PC-9 (cell line): ENCODE results near the gene LEKR1. TPM values are rescaled to one million over a fixed set of nuclear protein-coding genes. Genes with fewer than 3 reads are reported as not detected.

Source experiments
- BruUV-seq: library from RNA; stranded (reverse); fragments of 400-500 nt; replicated peaks from 2 replicates; lab custom pipeline; 2021; lab: Mats Ljungman, UMichigan
- CTCF ChIA-PET: fragments of 300-600 bp; sonication (Branson Sonifier 250); formaldehyde crosslinking; loops from one replicate; lab custom pipeline; 2022; ENCODE audit warnings: antibody characterized with exemption; lab: Charles Lee
- POLR2A ChIA-PET: fragments of 300-600 bp; sonication (Branson Sonifier 250); formaldehyde crosslinking; loops from one replicate; lab custom pipeline; 2022; ENCODE audit warnings: antibody characterized with exemption; ENCODE audit not compliant: unreplicated experiment; lab: Charles Lee
- DNase-seq, 2 experiments: peaks; one replicate each; pipeline versions ENCODE4 v3.0.0 to v3.0.0-alpha.2; 2015 to 2022; ENCODE audit warnings: mixed read lengths in 1 of 2
- H2AFZ ChIP-seq: fragments of 200-600 bp; sonication (generic); 2 replicates; pipeline ENCODE4 v1.8.1; 2017; ENCODE audit warnings: antibody characterized with exemption
- H3F3A ChIP-seq: fragments of 200-600 bp; sonication (generic); 2 replicates; pipeline ENCODE4 v1.8.1; 2017; ENCODE audit warnings: antibody characterized with exemption, mild to moderate bottlenecking, low read depth; ENCODE audit not compliant: insufficient read depth
- H3K27ac ChIP-seq: fragments of 200-600 bp; sonication (generic); 2 replicates; pipeline ENCODE4 v1.6.1; 2016; ENCODE audit warnings: mixed run types
- H3K27me3 ChIP-seq: fragments of 200-600 bp; sonication (generic); 2 replicates; pipeline ENCODE4 v1.6.1; 2016; ENCODE audit warnings: low read depth, mixed run types; ENCODE audit not compliant: insufficient read depth
- H3K36me3 ChIP-seq: fragments of 200-600 bp; sonication (generic); 2 replicates; pipeline ENCODE4 v1.6.1; 2016; ENCODE audit warnings: low read depth, mixed run types
- H3K4me1 ChIP-seq: fragments of 200-600 bp; sonication (generic); replicated peaks from 2 replicates; pipeline ENCODE4 v1.6.1; 2016; ENCODE audit warnings: mixed run types; ENCODE audit not compliant: insufficient read depth
- H3K4me2 ChIP-seq: fragments of 200-600 bp; sonication (generic); 2 replicates; pipeline ENCODE4 v1.6.1; 2017; ENCODE audit warnings: mixed run types
- H3K4me3 ChIP-seq: fragments of 200-600 bp; sonication (generic); 2 replicates; pipeline ENCODE4 v1.6.1; 2016; ENCODE audit warnings: mixed run types
- H3K79me2 ChIP-seq: fragments of 200-600 bp; sonication (generic); 2 replicates; pipeline ENCODE4 v1.6.1; 2017; ENCODE audit warnings: low read depth, mixed run types
- H3K9me2 ChIP-seq: fragments of 200-600 bp; sonication (generic); 2 replicates; pipeline ENCODE4 v1.8.1; 2017; ENCODE audit warnings: mild to moderate bottlenecking; ENCODE audit not compliant: insufficient read depth
- H3K9me3 ChIP-seq: fragments of 200-600 bp; sonication (generic); 2 replicates; pipeline ENCODE4 v1.8.1; 2016; ENCODE audit warnings: low read depth; ENCODE audit not compliant: insufficient read depth
- H4K20me1 ChIP-seq: fragments of 200-600 bp; sonication (generic); 2 replicates; pipeline ENCODE4 v1.8.1; 2017; ENCODE audit not compliant: insufficient read depth
- CTCF ChIP-seq: fragments of 200-600 bp; sonication (generic); conservative IDR thresholded peaks from 2 replicates; pipeline ENCODE4 v1.6.1; 2017; ENCODE audit warnings: mixed run types, antibody characterized with exemption, mild to moderate bottlenecking, moderate library complexity
- EZH2 ChIP-seq: fragments of 200-600 bp; sonication (generic); IDR thresholded peaks from 2 replicates; pipeline ENCODE4 v1.8.0; 2017; ENCODE audit warnings: antibody characterized with exemption, low read depth
- intact Hi-C: fragments of 100-400 bp; cut with micrococcal nuclease; formaldehyde crosslinking; loops from one replicate; pipeline ENCODE4 v1.10.0; 2022; ENCODE audit not compliant: unreplicated experiment
- total RNA-seq: library from RNA; stranded (reverse); gene quantifications from 2 replicates; pipeline ENCODE4 v1.2.3, GENCODE V29; 2021

LEKR1 gene
- total RNA-seq, 1 experiment from 2014 or later, result 3.9 TPM

- TF ChIP-seq CTCF (no peak), EZH2 (no peak)
- Histone ChIP-seq H3K9me3 (no peaks in the 10 kb centered on the region), H3K36me3 (no peaks in the 10 kb centered on the region), H3K27me3 (no peaks in the 10 kb centered on the region), H3K4me2 (no peak overlapping the region), H3K79me2 (no peaks in the 10 kb centered on the region), H3K4me3 (no peak overlapping the region), H3K9me2 (no peaks in the 10 kb centered on the region), H3F3A (peaks cover 26% of the 10 kb centered on the region), H3K27ac (no peak overlapping the region), H4K20me1 (no peaks in the 10 kb centered on the region), H3K4me1 (peaks cover 27% of the 10 kb centered on the region), H2AFZ (no peak overlapping the region)
- intact Hi-C loops, result no loop called here
- no TSS peak for BruUV-seq
- CTCF ChIA-PET, result no interaction called here
- POLR2A ChIA-PET, result no interaction called here
- DNase-seq, result no peak
Measured at GRCh38 chr3:157078131-157078810, 252.1 kb downstream of the LEKR1 start.

GRCh38 chr3:157078811-157079185 lies 252.6 kb downstream of the LEKR1 start:
- ChIA-PET CTCF (no interaction called here), POLR2A (no interaction called here)
- no peak overlapping the region for H2AFZ ChIP-seq
- TF ChIP-seq CTCF (no peak), EZH2 (no peak)
- H3K4me2 ChIP-seq, result no peak overlapping the region
- no peaks in the 10 kb centered on the region for H3K9me2 ChIP-seq
- H3K4me1 ChIP-seq, result peaks cover 32% of the 10 kb centered on the region
- no peaks in the 10 kb centered on the region for H3K79me2 ChIP-seq
- no peaks in the 10 kb centered on the region for H3K36me3 ChIP-seq
- no peak overlapping the region for H3K27ac ChIP-seq
- no TSS peak for BruUV-seq
- no peaks in the 10 kb centered on the region for H3K9me3 ChIP-seq
- no peak overlapping the region for H3K4me3 ChIP-seq
- no peaks in the 10 kb centered on the region for H4K20me1 ChIP-seq
- no peak for DNase-seq
- H3K27me3 ChIP-seq, result no peaks in the 10 kb centered on the region
- intact Hi-C loops, result no loop called here
- H3F3A ChIP-seq, result peaks cover 27% of the 10 kb centered on the region

- no peaks in the 10 kb centered on the region for H3K9me2 ChIP-seq
- ChIA-PET CTCF (interaction anchor here (0.5 to 0.7 kb wide), 2 partner anchors 646 to 925 kb away, joined by 3 read pairs; no protein-coding TSS in a partner anchor), POLR2A (no interaction called here)
- DNase-seq, result no peak
- TF ChIP-seq CTCF (no peak), EZH2 (no peak)
- no peak overlapping the region for H3K27ac ChIP-seq
- no peak overlapping the region for H3K4me3 ChIP-seq
- intact Hi-C loops, result loop anchor here (2.0 to 10.0 kb wide), 3 partner anchors 451 to 1205 kb away; partner anchors contain the start of genes GMPS and SSR3
- no peaks in the 10 kb centered on the region for H3K9me3 ChIP-seq
- peaks cover 27% of the 10 kb centered on the region for H3F3A ChIP-seq
- H3K79me2 ChIP-seq, result no peaks in the 10 kb centered on the region
- H3K27me3 ChIP-seq, result no peaks in the 10 kb centered on the region
- H4K20me1 ChIP-seq, result no peaks in the 10 kb centered on the region
- BruUV-seq, result no TSS peak
- H3K4me2 ChIP-seq, result no peak overlapping the region
- no peaks in the 10 kb centered on the region for H3K36me3 ChIP-seq
- no peak overlapping the region for H2AFZ ChIP-seq
- H3K4me1 ChIP-seq, result peaks cover 36% of the 10 kb centered on the region
Measured at GRCh38 chr3:157079676-157080369, 253.7 kb downstream of the LEKR1 start.
